Smooth muscle cell of the coronary artery (primary cell): ENCODE data around the gene TYRO3. TPM values are rescaled to one million over a fixed set of nuclear protein-coding genes. Genes with fewer than 3 reads are reported as not detected.

Source experiments
- total RNA-seq: library from RNA; depleted of rRNA; stranded (reverse); fragments of >200 nt; gene quantifications from 2 replicates; pipeline ENCODE4 v1.2.3, GENCODE V29; 2014; ENCODE audit warnings: low replicate concordance

The TYRO3 gene
- total RNA-seq: 5.7 and 9.7 TPM in 2 replicates

GRCh38 chr15:41558400-41559238, at the start of gene TYRO3:
Gene TYRO3 (plus strand): TSS chr15:41559212. CDS start chr15:41559258, 46 bp downstream.

GRCh38 chr15:41513506-41514227, 45.3 kb upstream of the TYRO3 start, which contains the start of gene LTK:
Gene LTK (minus strand): TSS chr15:41513827. CDS start chr15:41513709, 118 bp downstream.

Other genes starting within 250 kb of the TYRO3 start
- gene OIP5, start 226.6 kb upstream of the TYRO3 start, total RNA-seq: 2.2 TPM in 1 of 2 replicates, not detected in the other
- 3.6 and 13.5 TPM in 2 replicates for gene NUSAP1, start 226.3 kb upstream of the TYRO3 start, total RNA-seq
- 5.9 and 19.3 TPM in 2 replicates for gene NDUFAF1, start 156.7 kb upstream of the TYRO3 start, total RNA-seq
- 8.0 and 13.9 TPM in 2 replicates for gene RTF1, start 142.1 kb upstream of the TYRO3 start, total RNA-seq
- 0.60 and 1.3 TPM in 2 replicates for gene ITPKA, start 65.3 kb upstream of the TYRO3 start, total RNA-seq
- 0.30 TPM in 1 of 2 replicates, not detected in the other for gene LTK, start 45.4 kb upstream of the TYRO3 start, total RNA-seq
- gene RPAP1, start 15.0 kb upstream of the TYRO3 start, total RNA-seq: 11.9 and 12.8 TPM in 2 replicates
- 22.2 and 25.6 TPM in 2 replicates for gene MGA, start 101.2 kb downstream of the TYRO3 start, total RNA-seq
- gene MAPKBP1, start 215.3 kb downstream of the TYRO3 start, total RNA-seq: 10.1 and 19.1 TPM in 2 replicates